Psoas muscle (tissue), 8 donors: ENCODE data around the gene TMEM61. TPM values are rescaled to one million over a fixed set of nuclear protein-coding genes. Genes with fewer than 3 reads are reported as not detected.
A peak's percentile ranks its signal among the peaks of the same experiment; 100 is the strongest.
"Not testable (repeated sequence)": the region's sequence is repeated elsewhere in the genome, so short reads cannot be mapped to it uniquely, and the experiment has no call there.

Experiments
- ATAC-seq, 4 donors: fragments of 200-7000 bp; cut with Tn5 transposase; one replicate each; pipeline ENCODE4 v1.9.1; 2020; ENCODE audit warnings: moderate library complexity in 3 of 4, mild to moderate bottlenecking in 2 of 4
- DNase-seq, 2 donors: peaks; one replicate each; pipeline ENCODE4 v3.0.0-alpha.2; 2020
- H3K27ac ChIP-seq: fragments of 200-600 bp; one replicate; pipeline ENCODE4 v1.8.0; 2022
- H3K27me3 ChIP-seq, 3 donors: fragments of 200-600 bp in 1 of 3; one replicate each; pipeline versions ENCODE4 v1.6.1 to v1.8.0; 2013 to 2022; ENCODE audit warnings: low read length in 2 of 3, mild to moderate bottlenecking in 2 of 3, moderate library complexity in 1 of 3; ENCODE audit not compliant: insufficient read depth in 3 of 3
- H3K36me3 ChIP-seq, 2 donors: fragments of 200-600 bp in 1 of 2; one replicate each; pipeline versions ENCODE4 v1.6.1 to v1.8.0; 2013 to 2022; ENCODE audit warnings: low read depth in 1 of 2, mild to moderate bottlenecking in 1 of 2, moderate library complexity in 1 of 2; ENCODE audit not compliant: insufficient read depth in 1 of 2
- H3K4me1 ChIP-seq: fragments of 200-600 bp; one replicate; pipeline ENCODE4 v1.8.0; 2022
- H3K4me3 ChIP-seq: fragments of 200-600 bp; one replicate; pipeline ENCODE4 v1.8.0; 2022; ENCODE audit warnings: mild to moderate bottlenecking
- H3K9me3 ChIP-seq: fragments of 200-600 bp; one replicate; pipeline ENCODE4 v1.8.0; 2022
- CTCF ChIP-seq: fragments of 200-600 bp; IDR thresholded peaks from one replicate; pipeline ENCODE4 v1.8.0; 2022; ENCODE audit warnings: antibody characterized with exemption
- WGBS, 3 donors: extraction: QIAGEN DNeasy Blood & Tissue Kit; methylation state at CpG; one replicate each; pipeline versions ENCODE4 v1.1.6 to v1.1.7; 2013; 5-methylcytosine and 5-hydroxymethylcytosine counted together
- intact Hi-C, 2 donors: fragments of 100-400 bp; cut with DNase I; formaldehyde crosslinking; loops; one replicate each; pipeline versions ENCODE4 v1.11.0 to v1.14.2; 2022
- polyA plus RNA-seq, 3 donors: library from polyadenylated mRNA; stranded (reverse); fragments of 200-250 nt; gene quantifications; one replicate each; pipeline ENCODE4 v1.2.3, GENCODE V29; 2013
- total RNA-seq, 4 donors: library from RNA; stranded (reverse); fragmentation: NEBNext Ultra II Directional in 2 of 4; extraction: Animal tissue kit (Norgen Biotek cat#: 25700) in 2 of 4; gene quantifications; one replicate each; pipeline versions ENCODE4 v1.2.1 to v1.2.4, GENCODE V29; 2021 to 2023
- donor health status: healthy with polysubstance abuse.
- donor health status: DM: no; HTN: no; CAD: no; lungs with moderate emphysema.
- donor health status: Bipolar disorder and iron deficiency.
- donor health status: healthy.
- donor health status: DM: yes; HTN: yes; CAD: no.
- donor health status: DM: no; HTN: no; CAD: no.
- donor health status: DM: no; HTN: no; CAD: no.
- donor health status: DM: yes; HTN: yes; CAD: no.

Gene TMEM61
- total and polyA plus RNA-seq, 7 donors = 0.05 to 0.54 (median 0.25) TPM; not detected in 1

GRCh38 chr1:54937469-54937868 lies 43.0 kb upstream of the TMEM61 start:
- TF ChIP-seq CTCF = no peak
- H3K27ac ChIP-seq = no peak overlapping the region
- WGBS, 3 donors = 19 to 47% (median 27%) methylated on average over 1 of the region's 1 CpG
- no peaks in the 10 kb centered on the region for H3K27me3 ChIP-seq
- ATAC-seq (no peak), DNase-seq (no peak)
- no peaks in the 10 kb centered on the region for H3K36me3 ChIP-seq
- H3K9me3 ChIP-seq = no peaks in the 10 kb centered on the region
- intact Hi-C loops = no loop called here
- no peaks in the 10 kb centered on the region for H3K4me1 ChIP-seq
- H3K4me3 ChIP-seq = no peak overlapping the region

- H3K36me3 ChIP-seq, H3K4me3 ChIP-seq, H3K27me3 ChIP-seq, H3K9me3 ChIP-seq, ATAC-seq, intact Hi-C loops, DNase-seq, H3K4me1 ChIP-seq, H3K27ac ChIP-seq: not testable (repeated sequence)
- WGBS, 3 donors = 70 to 83% (median 73%) methylated on average over 4 of the region's 4 CpGs
Observed at GRCh38 chr1:54938955-54939354, 41.5 kb upstream of the TMEM61 start.

- Histone ChIP-seq H3K4me3 (no peak overlapping the region), H3K36me3 (no peaks in the 10 kb centered on the region), H3K27me3 (no peaks in the 10 kb centered on the region), H3K9me3 (no peaks in the 10 kb centered on the region), H3K27ac (no peak overlapping the region), H3K4me1 (no peaks in the 10 kb centered on the region)
- ATAC-seq (no peak), DNase-seq (no peak)
- intact Hi-C loops = loop anchor here in 1 of 2 donors (5.0 kb wide), 1 partner anchor 53 kb away; the partner anchor contains the start of gene DHCR24
- no peak for TF ChIP-seq CTCF
Observed at GRCh38 chr1:54940042-54940441, 40.4 kb upstream of the TMEM61 start.

GRCh38 chr1:54942976-54943375 lies 37.5 kb upstream of the TMEM61 start:
- Histone ChIP-seq H3K27ac (no peak overlapping the region), H3K4me1 (no peaks in the 10 kb centered on the region), H3K4me3 (no peak overlapping the region), H3K27me3 (no peaks in the 10 kb centered on the region), H3K36me3 (no peaks in the 10 kb centered on the region), H3K9me3 (no peaks in the 10 kb centered on the region)
- intact Hi-C loops = loop anchor here in 1 of 2 donors (5.0 kb wide), 1 partner anchor 56 kb away; the partner anchor contains the start of gene DHCR24
- no peak for TF ChIP-seq CTCF
- DNase-seq (no peak), ATAC-seq (no peak)
- WGBS, 3 donors = 95 to 97% (median 95%) methylated on average over 4 of the region's 4 CpGs

- H3K4me1 ChIP-seq = no peaks in the 10 kb centered on the region
- no peaks in the 10 kb centered on the region for H3K36me3 ChIP-seq
- no peaks in the 10 kb centered on the region for H3K27me3 ChIP-seq
- H3K9me3 ChIP-seq = no peaks in the 10 kb centered on the region
- peak; percentile 82 to 93 (median 88) for ATAC-seq
- peak; percentile 74 to 81 for DNase-seq
- H3K27ac ChIP-seq = no peak overlapping the region
- intact Hi-C loops = loop anchor here in 1 of 2 donors (5.0 kb wide), 1 partner anchor 58 kb away; the partner anchor contains the start of gene DHCR24
- WGBS, 3 donors = 24 to 35% (median 26%) methylated on average over 9 of the region's 9 CpGs
- H3K4me3 ChIP-seq = peak overlapping the region; percentile 40
- peak; percentile 81 for TF ChIP-seq CTCF
Observed at GRCh38 chr1:54944610-54945392, 35.6 kb upstream of the TMEM61 start.
